Measurements from ENCODE around the gene PPP1R13B. TPM values are rescaled to one million over a fixed set of nuclear protein-coding genes. Genes with fewer than 3 reads are reported as not detected.

Gene PPP1R13B
- total RNA-seq, 2 donors from 2014 or later = 15.6 to 17.5 TPM

- Mint-ChIP-seq H3K4me1 (peaks cover 5% of the 10 kb centered on the region), H3K9me3 (no peaks in the 10 kb centered on the region), H3K27ac (no peak overlapping the region), H3K36me3 (ENCODE audit: low read depth) (no peaks in the 10 kb centered on the region), H3K4me3 (peak overlapping the region; percentile 52), H3K27me3 (ENCODE audit: insufficient read depth) (no peaks in the 10 kb centered on the region)
- H3K9me3 ChIP-seq (ENCODE audit: control insufficient read depth, low read length) = no peaks in the 10 kb centered on the region
- H3K36me3 ChIP-seq (ENCODE audit: control insufficient read depth, insufficient read depth, low read length) = no peaks in the 10 kb centered on the region
- H3K27ac ChIP-seq (ENCODE audit: low read depth, low read length) = no peak overlapping the region
- no peak overlapping the region for H3K4me3 ChIP-seq (ENCODE audit: low read length)
- H3K4me1 ChIP-seq (ENCODE audit: control insufficient read depth, insufficient read depth, low read length) = no peaks in the 10 kb centered on the region
- H3K9ac ChIP-seq (ENCODE audit: extremely low read depth, low read length, poor library complexity, severe bottlenecking) = no peak overlapping the region
- no peak for DNase-seq
- TF ChIP-seq CTCF (conservative IDR thresholded peaks at IDR 0.05) = no peak
- WGBS, 2 experiments (ENCODE audit: insufficient coverage in 1 of 2, insufficient read length in 1 of 2) = 91 to 97% methylated on average over 5 to 8 of the region's 8 CpGs
- H3K27me3 ChIP-seq (ENCODE audit: control insufficient read depth, insufficient read depth, low read length, poor library complexity, severe bottlenecking) = no peaks in the 10 kb centered on the region
Measured at GRCh38 chr14:103870891-103871595, 23.7 kb upstream of the PPP1R13B start.

- no peak overlapping the region for H3K27ac Mint-ChIP-seq
- no peaks in the 10 kb centered on the region for H3K27me3 ChIP-seq (ENCODE audit: control insufficient read depth, insufficient read depth, low read length, poor library complexity, severe bottlenecking)
Measured at GRCh38 chr14:103870144-103870876, 22.9 kb upstream of the PPP1R13B start.

More at GRCh38 chr14:103870144-103870876, 22.9 kb upstream of the PPP1R13B start:
- no peak overlapping the region for H3K4me3 ChIP-seq (ENCODE audit: low read length)
- Mint-ChIP-seq H3K27me3 (ENCODE audit: insufficient read depth) (no peaks in the 10 kb centered on the region), H3K4me3 (no peak overlapping the region), H3K4me1 (peaks cover 5% of the 10 kb centered on the region), H3K36me3 (ENCODE audit: low read depth) (no peaks in the 10 kb centered on the region), H3K9me3 (no peaks in the 10 kb centered on the region)
- no peaks in the 10 kb centered on the region for H3K9me3 ChIP-seq (ENCODE audit: control insufficient read depth, low read length)
- no peaks in the 10 kb centered on the region for H3K4me1 ChIP-seq (ENCODE audit: control insufficient read depth, insufficient read depth, low read length)
- DNase-seq = no peak
- 87 to 96% methylated on average over 3 to 8 of the region's 9 CpGs for WGBS, 2 experiments (ENCODE audit: insufficient coverage in 1 of 2, insufficient read length in 1 of 2)
- no peaks in the 10 kb centered on the region for H3K36me3 ChIP-seq (ENCODE audit: control insufficient read depth, insufficient read depth, low read length)
- TF ChIP-seq CTCF (conservative IDR thresholded peaks at IDR 0.05) = no peak
- no peak overlapping the region for H3K9ac ChIP-seq (ENCODE audit: extremely low read depth, low read length, poor library complexity, severe bottlenecking)
- H3K27ac ChIP-seq (ENCODE audit: low read depth, low read length) = no peak overlapping the region
